ENCODE measurements around the gene TMEFF2.

The TMEFF2 gene

GRCh38 chr2:192013211-192013610, 181.5 kb downstream of the TMEFF2 start:
- no peak for DNase-seq (ENCODE audit: low spot score)

GRCh38 chr2:192011196-192011595, 183.5 kb downstream of the TMEFF2 start:
- DNase-seq (ENCODE audit: low spot score): no peak

GRCh38 chr2:192010073-192010472, 184.7 kb downstream of the TMEFF2 start:
- no peak for DNase-seq (ENCODE audit: low spot score)

GRCh38 chr2:192007581-192008228, 187.0 kb downstream of the TMEFF2 start:
- no peak for DNase-seq (ENCODE audit: low spot score)

- DNase-seq (ENCODE audit: low spot score): no peak
Observed at GRCh38 chr2:192005211-192005610, 189.5 kb downstream of the TMEFF2 start.

GRCh38 chr2:192004188-192004963, 190.4 kb downstream of the TMEFF2 start:
- no peak for DNase-seq (ENCODE audit: low spot score)

GRCh38 chr2:192002418-192002817, 192.3 kb downstream of the TMEFF2 start:
- no peak for DNase-seq (ENCODE audit: low spot score)

GRCh38 chr2:192000196-192000980, 194.3 kb downstream of the TMEFF2 start:
- no peak for DNase-seq (ENCODE audit: low spot score)

- DNase-seq (ENCODE audit: low spot score): no peak
Observed at GRCh38 chr2:191999101-191999841, 195.5 kb downstream of the TMEFF2 start.

GRCh38 chr2:191995285-191995684, 199.4 kb downstream of the TMEFF2 start:
- DNase-seq (ENCODE audit: low spot score): peak; percentile 26

- no peak for DNase-seq (ENCODE audit: low spot score)
Observed at GRCh38 chr2:191994749-191995148, 200.0 kb downstream of the TMEFF2 start.

- DNase-seq (ENCODE audit: low spot score): no peak
Observed at GRCh38 chr2:191991442-191991841, 203.3 kb downstream of the TMEFF2 start.

- DNase-seq (ENCODE audit: low spot score): no peak
Observed at GRCh38 chr2:191985740-191986139, 209.0 kb downstream of the TMEFF2 start.

- peak; percentile 36 for DNase-seq (ENCODE audit: low spot score)
Observed at GRCh38 chr2:191983591-191983990, 211.1 kb downstream of the TMEFF2 start.

GRCh38 chr2:191983186-191983585, 211.5 kb downstream of the TMEFF2 start:
- no peak for DNase-seq (ENCODE audit: low spot score)

- no peak for DNase-seq (ENCODE audit: low spot score)
Observed at GRCh38 chr2:191981706-191982105, 213.0 kb downstream of the TMEFF2 start.

- DNase-seq (ENCODE audit: low spot score): no peak
Observed at GRCh38 chr2:191980483-191980882, 214.2 kb downstream of the TMEFF2 start.

GRCh38 chr2:191979221-191979730, 215.5 kb downstream of the TMEFF2 start:
- DNase-seq (ENCODE audit: low spot score): no peak

GRCh38 chr2:191977754-191978153, 217.0 kb downstream of the TMEFF2 start:
- no peak for DNase-seq (ENCODE audit: low spot score)

GRCh38 chr2:191976436-191976835, 218.3 kb downstream of the TMEFF2 start:
- DNase-seq (ENCODE audit: low spot score): peak; percentile 10

GRCh38 chr2:191974676-191975075, 220.1 kb downstream of the TMEFF2 start:
- no peak for DNase-seq (ENCODE audit: low spot score)

- DNase-seq (ENCODE audit: low spot score): no peak
Observed at GRCh38 chr2:191970867-191971266, 223.9 kb downstream of the TMEFF2 start.
